Common myeloid progenitor, CD34-positive (primary cell): ENCODE measurements around the gene PIH1D1.

Experiments used
- CTCF ChIA-PET: fragments of 350-600 bp; sonication (Branson Sonifier 250); formaldehyde crosslinking; loops from one replicate; lab custom pipeline; 2021; ENCODE audit warnings: antibody characterized with exemption; lab: Charles Lee
- POLR2A ChIA-PET: fragments of 350-600 bp; sonication (Branson Sonifier 250); formaldehyde crosslinking; loops from one replicate; lab custom pipeline; 2021; ENCODE audit warnings: antibody characterized with exemption; lab: Charles Lee
- DNase-seq, 3 donors: peaks; one replicate each; pipeline versions ENCODE4 v3.0.0 to v3.0.0-alpha.2; 2013
- H3K27ac ChIP-seq, 2 experiments: 1 replicate in 1 of 2; 2 replicates in 1 of 2; pipeline ENCODE4 v1.7.0; 2013; ENCODE audit warnings: inconsistent platforms in 2 of 2, low read length in 2 of 2, mild to moderate bottlenecking in 2 of 2, low read depth in 1 of 2, moderate library complexity in 1 of 2; ENCODE audit not compliant: severe bottlenecking in 2 of 2, insufficient read depth in 1 of 2, poor library complexity in 1 of 2
- H3K27me3 ChIP-seq, 5 experiments: replicated peaks in 2 of 5; 1 replicate in 3 of 5; 2 replicates in 2 of 5; pipeline versions ENCODE4 v1.6.1 to v1.7.0; 2013; ENCODE audit warnings: low read length in 4 of 5, mild to moderate bottlenecking in 2 of 5, moderate library complexity in 2 of 5, inconsistent platforms in 1 of 5; ENCODE audit not compliant: insufficient read depth in 5 of 5, control insufficient read depth in 4 of 5
- H3K36me3 ChIP-seq, 4 experiments: 1 replicate in 2 of 4; 2 replicates in 2 of 4; pipeline versions ENCODE4 v1.6.1 to v1.7.0; 2013; ENCODE audit warnings: low read length in 3 of 4, control low read depth in 1 of 4, mild to moderate bottlenecking in 1 of 4; ENCODE audit not compliant: control insufficient read depth in 4 of 4, insufficient read depth in 4 of 4
- H3K4me1 ChIP-seq, 4 experiments: 1 replicate in 3 of 4; 2 replicates in 1 of 4; pipeline versions ENCODE4 v1.6.1 to v1.7.1; 2013; ENCODE audit warnings: low read length in 3 of 4, mild to moderate bottlenecking in 3 of 4, control low read depth in 1 of 4, inconsistent platforms in 1 of 4, moderate library complexity in 1 of 4; ENCODE audit not compliant: control insufficient read depth in 4 of 4, insufficient read depth in 4 of 4; ENCODE audit errors: control extremely low read depth in 1 of 4
- H3K4me3 ChIP-seq, 7 experiments: 1 replicate in 4 of 7; 2 replicates in 3 of 7; pipeline versions ENCODE4 v1.5.1 to v1.7.0; 2013; ENCODE audit warnings: mild to moderate bottlenecking in 7 of 7, low read length in 6 of 7, moderate library complexity in 6 of 7, inconsistent platforms in 2 of 7, low read depth in 2 of 7, control low read depth in 1 of 7; ENCODE audit not compliant: insufficient read depth in 4 of 7, control insufficient read depth in 1 of 7; ENCODE audit errors: extremely low read depth in 1 of 7
- H3K9me3 ChIP-seq, 5 experiments: 1 replicate in 4 of 5; 2 replicates in 1 of 5; pipeline versions ENCODE4 v1.6.1 to v1.7.1; 2013; ENCODE audit warnings: low read length in 4 of 5, mild to moderate bottlenecking in 2 of 5, inconsistent platforms in 1 of 5, low read depth in 1 of 5, moderate library complexity in 1 of 5; ENCODE audit not compliant: control insufficient read depth in 4 of 5, insufficient read depth in 2 of 5; ENCODE audit errors: control extremely low read depth in 1 of 5
- WGBS: methylation state at CpG from one replicate; pipeline ENCODE4 v1.1.5; 2013; ENCODE audit not compliant: insufficient coverage; 5-methylcytosine and 5-hydroxymethylcytosine counted together

PIH1D1 gene

GRCh38 chr19:49396738-49397505, 54.7 kb downstream of the PIH1D1 start:
- CTCF ChIA-PET, result interaction anchor here (1.5 kb wide), 1 partner anchor 74 kb away, joined by 3 read pairs; no protein-coding TSS in a partner anchor

More at GRCh38 chr19:49396738-49397505, 54.7 kb downstream of the PIH1D1 start:
- no peak overlapping the region for H3K27ac ChIP-seq
- peaks cover 0 to 4% (median 3%) of the 10 kb centered on the region in 4 experiments for H3K4me1 ChIP-seq
- WGBS, result 96% methylated on average over 7 of the region's 8 CpGs
- no peaks in the 10 kb centered on the region for H3K9me3 ChIP-seq
- no peak for DNase-seq
- H3K27me3 ChIP-seq, result peaks cover 0 to 4% (median 0%) of the 10 kb centered on the region in 5 experiments
- no peaks in the 10 kb centered on the region for H3K36me3 ChIP-seq
- POLR2A ChIA-PET, result interaction anchor here (0.7 kb wide), 1 partner anchor 24 kb away, joined by 4 read pairs; no protein-coding TSS in a partner anchor
- no peak overlapping the region for H3K4me3 ChIP-seq
